ENCODE results near the gene SLC29A4.
"Not testable (repeated sequence)": the region's sequence is repeated elsewhere in the genome, so short reads cannot be mapped to it uniquely, and the experiment has no call there.

SLC29A4 gene

GRCh38 chr7:5288560-5288959 is 5.8 kb downstream of the SLC29A4 start:
- not testable (repeated sequence) for H2BK12ac ChIP-seq (ENCODE audit: low read length in 2 of 2); DNase-seq; H2BK15ac ChIP-seq (ENCODE audit: low read depth, poor library complexity, severe bottlenecking); H3K9ac ChIP-seq (ENCODE audit: low read length); H3K14ac ChIP-seq (ENCODE audit: low read length in 2 of 2); H3K79me1 ChIP-seq (replicated peaks; ENCODE audit: low read length, poor library complexity, severe bottlenecking); H4K91ac ChIP-seq (ENCODE audit: low read length); H3K27ac ChIP-seq (ENCODE audit: low read length, poor library complexity, severe bottlenecking); H3K18ac ChIP-seq (ENCODE audit: low read depth in 1 of 2, low read length in 2 of 2); H4K8ac ChIP-seq (ENCODE audit: low read length); H2BK5ac ChIP-seq (ENCODE audit: low read depth, low read length, poor library complexity, severe bottlenecking); H2AFZ ChIP-seq (ENCODE audit: low read depth, low read length); H2BK120ac ChIP-seq (ENCODE audit: low read depth, low read length); H3K4me3 ChIP-seq (ENCODE audit: insufficient read depth in 1 of 2, low read depth in 1 of 2, low read length in 2 of 2); H3K4me2 ChIP-seq (ENCODE audit: low read length, poor library complexity, severe bottlenecking); H3K9me3 ChIP-seq (ENCODE audit: control insufficient read depth, low read length); H3K4ac ChIP-seq (ENCODE audit: low read depth in 1 of 2, low read length in 2 of 2); H3K23ac ChIP-seq (ENCODE audit: low read length in 2 of 2); H2AK5ac ChIP-seq (ENCODE audit: low read length, severe bottlenecking)
- peaks cover 14% of the 10 kb centered on the region for H3K4me1 ChIP-seq (ENCODE audit: control insufficient read depth, insufficient read depth, low read depth, low read length)
- H3K27me3 ChIP-seq (ENCODE audit: control insufficient read depth in 1 of 2, insufficient read depth in 1 of 2, low read length in 2 of 2): peaks cover 0 to 17% of the 10 kb centered on the region in 2 experiments
- peaks cover 0 to 13% of the 10 kb centered on the region in 2 experiments for H3K36me3 ChIP-seq (ENCODE audit: control insufficient read depth in 1 of 2, insufficient read depth in 2 of 2, low read depth in 1 of 2, low read length in 2 of 2)
- WGBS: 95% methylated on average over 8 of the region's 8 CpGs

GRCh38 chr7:5289355-5289754 is 6.6 kb downstream of the SLC29A4 start:
- Histone ChIP-seq H2AK5ac (ENCODE audit: low read length, severe bottlenecking) (no peak overlapping the region), H3K9ac (ENCODE audit: low read length) (no peak overlapping the region), H2AFZ (ENCODE audit: low read depth, low read length) (no peak overlapping the region), H2BK120ac (ENCODE audit: low read depth, low read length) (no peak overlapping the region), H4K8ac (ENCODE audit: low read length) (no peak overlapping the region), H3K4me3 (ENCODE audit: insufficient read depth in 1 of 2, low read depth in 1 of 2, low read length in 2 of 2) (no peak overlapping the region), H3K79me1 (replicated peaks; ENCODE audit: low read length, poor library complexity, severe bottlenecking) (no peaks in the 10 kb centered on the region), H3K27me3 (ENCODE audit: control insufficient read depth in 1 of 2, insufficient read depth in 1 of 2, low read length in 2 of 2) (peaks cover 0 to 9% of the 10 kb centered on the region in 2 experiments), H3K27ac (ENCODE audit: low read length, poor library complexity, severe bottlenecking) (no peak overlapping the region), H3K4me1 (ENCODE audit: control insufficient read depth, insufficient read depth, low read depth, low read length) (peaks cover 8% of the 10 kb centered on the region), H3K18ac (ENCODE audit: low read depth in 1 of 2, low read length in 2 of 2) (no peak overlapping the region), H2BK12ac (ENCODE audit: low read length in 2 of 2) (no peak overlapping the region), H3K23ac (ENCODE audit: low read length in 2 of 2) (no peak overlapping the region), H4K91ac (ENCODE audit: low read length) (no peak overlapping the region), H2BK15ac (ENCODE audit: low read depth, poor library complexity, severe bottlenecking) (no peak overlapping the region), H3K36me3 (ENCODE audit: control insufficient read depth in 1 of 2, insufficient read depth in 2 of 2, low read depth in 1 of 2, low read length in 2 of 2) (peaks cover 0 to 13% of the 10 kb centered on the region in 2 experiments), H3K4ac (ENCODE audit: low read depth in 1 of 2, low read length in 2 of 2) (no peak overlapping the region), H3K9me3 (ENCODE audit: control insufficient read depth, low read length) (peaks cover 3% of the 10 kb centered on the region), H3K4me2 (ENCODE audit: low read length, poor library complexity, severe bottlenecking) (no peak overlapping the region), H2BK5ac (ENCODE audit: low read depth, low read length, poor library complexity, severe bottlenecking) (no peak overlapping the region), H3K14ac (ENCODE audit: low read length in 2 of 2) (no peak overlapping the region)
- WGBS: 91% methylated on average over 7 of the region's 7 CpGs
- no peak for DNase-seq

GRCh38 chr7:5291301-5291700 is 8.6 kb downstream of the SLC29A4 start:
- H3K4ac ChIP-seq (ENCODE audit: low read depth in 1 of 2, low read length in 2 of 2): no peak overlapping the region
- H3K4me3 ChIP-seq (ENCODE audit: insufficient read depth in 1 of 2, low read depth in 1 of 2, low read length in 2 of 2): no peak overlapping the region
- peaks cover 6% of the 10 kb centered on the region for H3K9me3 ChIP-seq (ENCODE audit: control insufficient read depth, low read length)
- H2BK12ac ChIP-seq (ENCODE audit: low read length in 2 of 2): no peak overlapping the region
- no peak overlapping the region for H4K8ac ChIP-seq (ENCODE audit: low read length)
- H2AK5ac ChIP-seq (ENCODE audit: low read length, severe bottlenecking): no peak overlapping the region
- H3K4me2 ChIP-seq (ENCODE audit: low read length, poor library complexity, severe bottlenecking): no peak overlapping the region
- H3K23ac ChIP-seq (ENCODE audit: low read length in 2 of 2): no peak overlapping the region
- H3K27me3 ChIP-seq (ENCODE audit: control insufficient read depth in 1 of 2, insufficient read depth in 1 of 2, low read length in 2 of 2): peaks cover 0 to 4% of the 10 kb centered on the region in 2 experiments
- no peaks in the 10 kb centered on the region for H3K4me1 ChIP-seq (ENCODE audit: control insufficient read depth, insufficient read depth, low read depth, low read length)
- H4K91ac ChIP-seq (ENCODE audit: low read length): no peak overlapping the region
- H3K27ac ChIP-seq (ENCODE audit: low read length, poor library complexity, severe bottlenecking): no peak overlapping the region
- H3K36me3 ChIP-seq (ENCODE audit: control insufficient read depth in 1 of 2, insufficient read depth in 2 of 2, low read depth in 1 of 2, low read length in 2 of 2): peaks cover 0 to 24% of the 10 kb centered on the region in 2 experiments
- 92% methylated on average over 6 of the region's 8 CpGs for WGBS
- no peak overlapping the region for H3K14ac ChIP-seq (ENCODE audit: low read length in 2 of 2)
- H2BK15ac ChIP-seq (ENCODE audit: low read depth, poor library complexity, severe bottlenecking): no peak overlapping the region
- H2BK120ac ChIP-seq (ENCODE audit: low read depth, low read length): no peak overlapping the region
- H3K9ac ChIP-seq (ENCODE audit: low read length): no peak overlapping the region
- no peak overlapping the region for H3K18ac ChIP-seq (ENCODE audit: low read depth in 1 of 2, low read length in 2 of 2)
- no peaks in the 10 kb centered on the region for H3K79me1 ChIP-seq (replicated peaks; ENCODE audit: low read length, poor library complexity, severe bottlenecking)
- no peak overlapping the region for H2AFZ ChIP-seq (ENCODE audit: low read depth, low read length)
- H2BK5ac ChIP-seq (ENCODE audit: low read depth, low read length, poor library complexity, severe bottlenecking): no peak overlapping the region
- no peak for DNase-seq

GRCh38 chr7:5291711-5292335 is 9.1 kb downstream of the SLC29A4 start:
- not testable (repeated sequence) for H3K4ac ChIP-seq (ENCODE audit: low read depth in 1 of 2, low read length in 2 of 2); H2BK15ac ChIP-seq (ENCODE audit: low read depth, poor library complexity, severe bottlenecking); H4K8ac ChIP-seq (ENCODE audit: low read length); H3K14ac ChIP-seq (ENCODE audit: low read length in 2 of 2); H3K4me1 ChIP-seq (ENCODE audit: control insufficient read depth, insufficient read depth, low read depth, low read length); H2BK120ac ChIP-seq (ENCODE audit: low read depth, low read length); H3K18ac ChIP-seq (ENCODE audit: low read depth in 1 of 2, low read length in 2 of 2); H2BK12ac ChIP-seq (ENCODE audit: low read length in 2 of 2); H4K91ac ChIP-seq (ENCODE audit: low read length); H3K27me3 ChIP-seq (ENCODE audit: control insufficient read depth in 1 of 2, insufficient read depth in 1 of 2, low read length in 2 of 2); H3K23ac ChIP-seq (ENCODE audit: low read length in 2 of 2); H2AFZ ChIP-seq (ENCODE audit: low read depth, low read length); H3K27ac ChIP-seq (ENCODE audit: low read length, poor library complexity, severe bottlenecking); H3K9me3 ChIP-seq (ENCODE audit: control insufficient read depth, low read length); H3K79me1 ChIP-seq (replicated peaks; ENCODE audit: low read length, poor library complexity, severe bottlenecking); H2BK5ac ChIP-seq (ENCODE audit: low read depth, low read length, poor library complexity, severe bottlenecking); DNase-seq; H3K4me2 ChIP-seq (ENCODE audit: low read length, poor library complexity, severe bottlenecking); H3K9ac ChIP-seq (ENCODE audit: low read length); H3K4me3 ChIP-seq (ENCODE audit: insufficient read depth in 1 of 2, low read depth in 1 of 2, low read length in 2 of 2); H2AK5ac ChIP-seq (ENCODE audit: low read length, severe bottlenecking)
- H3K36me3 ChIP-seq (ENCODE audit: control insufficient read depth in 1 of 2, insufficient read depth in 2 of 2, low read depth in 1 of 2, low read length in 2 of 2): peaks cover 0 to 24% of the 10 kb centered on the region in 2 experiments
- over 99% methylated on average over 13 of the region's 15 CpGs for WGBS

Data from mesenchymal stem cell (in vitro differentiated cells and primary cell).